ENCODE data around the gene NSD2.

GRCh38 chr4:1836650-1837049, 34.5 kb upstream of the NSD2 start:
- TF ChIP-seq CTCF (IDR thresholded peaks at IDR 0.05; ENCODE audit: borderline replicate concordance, extremely low read depth, low read length, poor library complexity, severe bottlenecking) (no peak), EZH2 (IDR thresholded peaks at IDR 0.05; ENCODE audit: borderline replicate concordance, low read depth, low read length, severe bottlenecking) (no peak)

All from DND-41 (cell line).